ENCODE measurements around the gene TAS1R3. TPM values are rescaled to one million over a fixed set of nuclear protein-coding genes. Genes with fewer than 3 reads are reported as not detected.

The TAS1R3 gene
- total RNA-seq, 2 experiments from 2014 or later, result 0.99 to 1.1 TPM

- POLR2A ChIA-PET, result no interaction called here
- no peak overlapping the region for H3K4me2 ChIP-seq (ENCODE audit: low read length)
- H3K4me1 ChIP-seq (ENCODE audit: insufficient read depth, low read length, poor library complexity, severe bottlenecking), result peaks cover 13% of the 10 kb centered on the region
- no peak for DNase-seq (ENCODE audit: low spot score)
- no peaks in the 10 kb centered on the region for H3K9me2 ChIP-seq (ENCODE audit: insufficient read depth, low read length)
- no peak for TF ChIP-seq CTCF (conservative IDR thresholded peaks at IDR 0.05; ENCODE audit: low read length)
- no peak for TF ChIP-seq EZH2phosphoT487 (IDR thresholded peaks at IDR 0.05; ENCODE audit: borderline replicate concordance, low read depth, low read length)
- peaks cover 2% of the 10 kb centered on the region; the same call in 1 of the 2 replicates for H3K79me2 ChIP-seq (ENCODE audit: insufficient read depth, low read depth, low read length)
- no peak overlapping the region for H3K4me3 ChIP-seq (ENCODE audit: low read depth, low read length, poor library complexity, severe bottlenecking)
- H3K27ac ChIP-seq (ENCODE audit: low read depth, low read length, poor library complexity, severe bottlenecking), result no peak overlapping the region
- no peaks in the 10 kb centered on the region for H4K20me1 ChIP-seq (ENCODE audit: insufficient read depth, low read length)
- intact Hi-C loops (cut with micrococcal nuclease; ENCODE audit: unreplicated experiment), result no loop called here
- no TSS peak for BruUV-seq (replicated peaks)
- H2AFZ ChIP-seq (ENCODE audit: low read length), result no peak overlapping the region
- no peaks in the 10 kb centered on the region for H3K9me3 ChIP-seq (ENCODE audit: low read length)
- peaks cover 25% of the 10 kb centered on the region; the same call in 1 of the 2 replicates for H3K36me3 ChIP-seq (ENCODE audit: insufficient read depth, low read length)
- CTCF ChIA-PET (ENCODE audit: unreplicated experiment), result no interaction called here
Measured at GRCh38 chr1:1330366-1331067, 563 bp upstream of the TAS1R3 start.

- DNase-seq (ENCODE audit: low spot score), result no peak
- Histone ChIP-seq H3K36me3 (ENCODE audit: insufficient read depth, low read length) (peaks cover 19% of the 10 kb centered on the region; the same call in 1 of the 2 replicates), H4K20me1 (ENCODE audit: insufficient read depth, low read length) (no peaks in the 10 kb centered on the region), H3K79me2 (ENCODE audit: insufficient read depth, low read depth, low read length) (no peaks in the 10 kb centered on the region), H3K4me1 (ENCODE audit: insufficient read depth, low read length, poor library complexity, severe bottlenecking) (no peaks in the 10 kb centered on the region), H3K27ac (ENCODE audit: low read depth, low read length, poor library complexity, severe bottlenecking) (no peak overlapping the region), H3K9me2 (ENCODE audit: insufficient read depth, low read length) (no peaks in the 10 kb centered on the region), H3K9me3 (ENCODE audit: low read length) (no peaks in the 10 kb centered on the region), H3K4me3 (ENCODE audit: low read depth, low read length, poor library complexity, severe bottlenecking) (no peak overlapping the region), H2AFZ (ENCODE audit: low read length) (no peak overlapping the region), H3K4me2 (ENCODE audit: low read length) (no peak overlapping the region)
- intact Hi-C loops (cut with micrococcal nuclease; ENCODE audit: unreplicated experiment), result no loop called here
- ChIA-PET POLR2A (interaction anchor here (0.6 kb wide), 1 partner anchor 64 kb away, joined by 4 read pairs; no protein-coding TSS in a partner anchor), CTCF (ENCODE audit: unreplicated experiment) (no interaction called here)
- no peak for TF ChIP-seq CTCF (conservative IDR thresholded peaks at IDR 0.05; ENCODE audit: low read length)
- TF ChIP-seq EZH2phosphoT487 (IDR thresholded peaks at IDR 0.05; ENCODE audit: borderline replicate concordance, low read depth, low read length), result no peak
- no TSS peak for BruUV-seq (replicated peaks)
Measured at GRCh38 chr1:1332031-1332755, 1.1 kb downstream of the TAS1R3 start.

Measured in OCI-LY7 (cell line).